T-cell (primary cell): Measurements from ENCODE around the gene COPS9. TPM values are rescaled to one million over a fixed set of nuclear protein-coding genes. Genes with fewer than 3 reads are reported as not detected.

Experiments
- ATAC-seq, 4 experiments: fragments of 200-7000 bp in 3 of 4; fragments of 150-1000 bp in 1 of 4; cut with Tn5 transposase; replicated peaks in 1 of 4; 1 replicate in 3 of 4; 2 replicates in 1 of 4; pipeline ENCODE4 v1.10.0; 2021; ENCODE audit warnings: moderate library complexity in 3 of 4, mild to moderate bottlenecking in 2 of 4, moderate number of reproducible peaks in 1 of 4
- CTCF ChIA-PET, 2 donors: fragments of 300-600 bp; sonication (Branson Sonifier 250); formaldehyde crosslinking; loops; one replicate each; lab custom pipeline; 2022; ENCODE audit warnings: antibody characterized with exemption in 2 of 2; lab: Charles Lee
- POLR2A ChIA-PET, 2 donors: fragments of 300-600 bp; sonication (Branson Sonifier 250); formaldehyde crosslinking; loops; one replicate each; lab custom pipeline; 2022; ENCODE audit warnings: antibody characterized with exemption in 2 of 2; lab: Charles Lee
- DNase-seq, 35 experiments: peaks; one replicate each; pipeline versions ENCODE4 v3.0.0 to v3.0.0-alpha.2; 2013 to 2023
- H3K27ac ChIP-seq: one replicate; pipeline ENCODE4 v1.5.1; 2013; ENCODE audit warnings: low read length
- H3K27me3 ChIP-seq, 2 experiments: replicated peaks in 1 of 2; 1 replicate in 1 of 2; 2 replicates in 1 of 2; pipeline versions ENCODE4 v1.6.1 to v1.7.0; 2013; ENCODE audit warnings: low read length in 1 of 2, mixed read lengths in 1 of 2; ENCODE audit not compliant: control insufficient read depth in 2 of 2, insufficient read depth in 2 of 2; ENCODE audit errors: extremely low read depth in 1 of 2
- H3K36me3 ChIP-seq, 2 donors: 1 replicate in 1 of 2; 2 replicates in 1 of 2; pipeline versions ENCODE4 v1.6.1 to v1.7.0; 2013; ENCODE audit warnings: low read length in 1 of 2; ENCODE audit not compliant: control insufficient read depth in 2 of 2, insufficient read depth in 1 of 2; ENCODE audit errors: extremely low read depth in 1 of 2
- H3K4me1 ChIP-seq, 2 experiments: 1 replicate in 1 of 2; 2 replicates in 1 of 2; pipeline versions ENCODE4 v1.6.1 to v1.7.0; 2013; ENCODE audit warnings: low read length in 2 of 2, mixed read lengths in 1 of 2; ENCODE audit not compliant: insufficient read depth in 2 of 2, control insufficient read depth in 1 of 2; ENCODE audit errors: extremely low read depth in 1 of 2
- H3K4me3 ChIP-seq, 2 donors: 1 replicate in 1 of 2; 2 replicates in 1 of 2; pipeline versions ENCODE4 v1.5.1 to v1.7.0; 2013; ENCODE audit warnings: mild to moderate bottlenecking in 2 of 2, low read length in 1 of 2, moderate library complexity in 1 of 2; ENCODE audit not compliant: control insufficient read depth in 1 of 2; ENCODE audit errors: extremely low read depth in 1 of 2
- H3K9me3 ChIP-seq: 2 replicates; pipeline ENCODE4 v1.7.0; 2013
- H3K27ac Mint-ChIP-seq, 2 donors: one replicate each; pipeline ENCODE4 v1.8.0; 2020 to 2021; ENCODE audit warnings: mild to moderate bottlenecking in 2 of 2, mixed read lengths in 2 of 2
- H3K27me3 Mint-ChIP-seq, 2 donors: one replicate each; pipeline ENCODE4 v1.8.0; 2021 to 2022; ENCODE audit warnings: mixed read lengths in 2 of 2
- H3K36me3 Mint-ChIP-seq: one replicate; pipeline ENCODE4 v1.8.0; 2021; ENCODE audit warnings: mixed read lengths
- H3K4me1 Mint-ChIP-seq, 3 donors: one replicate each; pipeline ENCODE4 v1.8.0; 2020 to 2022; ENCODE audit warnings: mixed read lengths in 3 of 3, mild to moderate bottlenecking in 1 of 3
- H3K4me3 Mint-ChIP-seq, 3 donors: one replicate each; pipeline ENCODE4 v1.8.0; 2020 to 2022; ENCODE audit warnings: mild to moderate bottlenecking in 3 of 3, mixed read lengths in 3 of 3, moderate library complexity in 3 of 3
- H3K9me3 Mint-ChIP-seq, 3 donors: one replicate each; pipeline ENCODE4 v1.8.0; 2020 to 2022; ENCODE audit warnings: mixed read lengths in 3 of 3
- WGBS: methylation state at CpG from one replicate; pipeline ENCODE4 v1.1.5; 2013; ENCODE audit warnings: missing lambda C conversion rate; ENCODE audit not compliant: insufficient coverage; 5-methylcytosine and 5-hydroxymethylcytosine counted together
- total RNA-seq, 35 experiments: library from RNA in 6 of 35; stranded (reverse) in 6 of 35; fragments of 120-200 nt in 1 of 35; gene quantifications; one replicate each; pipeline versions ENCODE4 v1.2.1 to v1.2.4 and lab custom pipeline; 2013 to 2026

COPS9 gene
- total RNA-seq, 5 donors from 2014 or later (not counting 1 experiment from before 2014, with no cell fraction given) = 66.3 to 96.2 (median 85.4) TPM

DNA sequence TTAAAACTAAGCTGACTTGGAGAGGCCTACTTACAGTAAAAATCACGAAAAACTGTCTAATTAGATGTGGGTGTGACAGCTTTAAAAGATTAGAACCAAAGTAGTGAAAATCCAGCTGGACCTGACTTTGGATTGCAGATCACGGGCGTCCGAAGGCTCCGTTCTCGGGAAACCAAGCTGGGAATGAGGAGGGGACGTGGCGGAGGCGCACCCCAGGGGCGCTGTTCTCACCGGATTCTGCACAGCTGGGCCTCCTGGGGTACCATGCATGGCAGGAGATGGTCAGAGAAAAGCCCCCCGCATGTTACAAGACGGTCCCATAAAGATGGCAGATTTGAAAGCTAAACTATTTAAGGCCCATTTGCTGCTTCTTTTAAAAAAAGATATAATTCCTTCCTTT, 9.4 kb upstream of the COPS9 start:
- Mint-ChIP-seq H3K4me3 (no peak overlapping the region), H3K27ac (no peak overlapping the region), H3K27me3 (peaks cover 6 to 9% of the 10 kb centered on the region in 2 donors), H3K9me3 (no peaks in the 10 kb centered on the region), H3K36me3 (no peaks in the 10 kb centered on the region), H3K4me1 (peaks cover 0 to 2% (median 1%) of the 10 kb centered on the region in 3 donors)
- ATAC-seq (no peak), DNase-seq (no peak)
- Histone ChIP-seq H3K9me3 (no peaks in the 10 kb centered on the region), H3K4me3 (no peak overlapping the region), H3K27ac (no peak overlapping the region), H3K4me1 (peaks cover 0 to 10% of the 10 kb centered on the region in 2 experiments), H3K36me3 (no peaks in the 10 kb centered on the region), H3K27me3 (peaks cover 0 to 51% of the 10 kb centered on the region in 2 experiments)
- ChIA-PET POLR2A (no interaction called here), CTCF (interaction anchor here (0.8 to 1.8 kb wide), 4 partner anchors 82 to 1114 kb away, joined by 3 to 9 read pairs (median 4); no protein-coding TSS in a partner anchor)
- WGBS = 76% methylated on average over 7 of the region's 13 CpGs

DNA sequence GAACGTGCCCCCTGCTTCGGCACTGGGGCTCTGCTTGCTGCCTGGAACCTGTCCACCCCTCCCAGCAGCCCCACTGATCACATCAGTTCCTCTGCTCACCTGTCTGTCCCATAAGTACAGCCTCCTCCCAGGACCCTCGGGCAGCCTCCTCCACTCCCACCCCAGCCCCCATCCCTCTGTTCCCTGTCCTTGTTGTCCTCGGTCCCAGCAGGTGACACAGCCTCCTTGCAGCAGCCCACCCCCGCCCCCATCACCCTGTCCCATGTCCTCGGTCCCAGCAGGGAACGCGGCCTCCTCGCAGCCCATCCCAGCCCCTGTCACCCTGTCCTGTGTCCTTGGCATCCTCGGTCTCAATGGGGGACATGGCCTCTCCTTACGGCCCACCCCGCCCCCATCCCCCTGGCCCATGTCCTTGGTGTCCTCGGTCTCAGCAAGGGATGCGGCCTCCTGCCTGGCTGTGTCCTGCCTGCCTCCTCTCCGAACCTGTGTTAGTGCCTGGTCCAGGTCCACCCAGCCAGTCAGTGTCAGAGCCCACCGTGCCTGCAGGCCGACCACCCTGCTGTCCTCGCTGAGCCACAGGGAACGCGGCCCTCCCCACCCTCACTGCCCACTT, 8.7 kb upstream of the COPS9 start:
- Mint-ChIP-seq H3K27ac (no peak overlapping the region), H3K9me3 (no peaks in the 10 kb centered on the region), H3K27me3 (peaks cover 5 to 6% of the 10 kb centered on the region in 2 donors), H3K4me1 (peaks cover 0 to 2% (median 1%) of the 10 kb centered on the region in 3 donors), H3K4me3 (no peak overlapping the region), H3K36me3 (no peaks in the 10 kb centered on the region)
- Histone ChIP-seq H3K36me3 (no peaks in the 10 kb centered on the region), H3K27me3 (peaks cover 0 to 44% of the 10 kb centered on the region in 2 experiments), H3K4me3 (no peak overlapping the region), H3K27ac (no peak overlapping the region), H3K4me1 (peaks cover 0 to 8% of the 10 kb centered on the region in 2 experiments), H3K9me3 (no peaks in the 10 kb centered on the region)
- CTCF ChIA-PET = interaction anchor here (1.8 to 4.2 kb wide), 3 partner anchors 81 to 84 kb away, joined by 4 to 41 read pairs (median 20); no protein-coding TSS in a partner anchor
- no peak for DNase-seq
- POLR2A ChIA-PET = no interaction called here
- no peak for ATAC-seq
- 73% methylated on average over 17 of the region's 20 CpGs for WGBS

DNA sequence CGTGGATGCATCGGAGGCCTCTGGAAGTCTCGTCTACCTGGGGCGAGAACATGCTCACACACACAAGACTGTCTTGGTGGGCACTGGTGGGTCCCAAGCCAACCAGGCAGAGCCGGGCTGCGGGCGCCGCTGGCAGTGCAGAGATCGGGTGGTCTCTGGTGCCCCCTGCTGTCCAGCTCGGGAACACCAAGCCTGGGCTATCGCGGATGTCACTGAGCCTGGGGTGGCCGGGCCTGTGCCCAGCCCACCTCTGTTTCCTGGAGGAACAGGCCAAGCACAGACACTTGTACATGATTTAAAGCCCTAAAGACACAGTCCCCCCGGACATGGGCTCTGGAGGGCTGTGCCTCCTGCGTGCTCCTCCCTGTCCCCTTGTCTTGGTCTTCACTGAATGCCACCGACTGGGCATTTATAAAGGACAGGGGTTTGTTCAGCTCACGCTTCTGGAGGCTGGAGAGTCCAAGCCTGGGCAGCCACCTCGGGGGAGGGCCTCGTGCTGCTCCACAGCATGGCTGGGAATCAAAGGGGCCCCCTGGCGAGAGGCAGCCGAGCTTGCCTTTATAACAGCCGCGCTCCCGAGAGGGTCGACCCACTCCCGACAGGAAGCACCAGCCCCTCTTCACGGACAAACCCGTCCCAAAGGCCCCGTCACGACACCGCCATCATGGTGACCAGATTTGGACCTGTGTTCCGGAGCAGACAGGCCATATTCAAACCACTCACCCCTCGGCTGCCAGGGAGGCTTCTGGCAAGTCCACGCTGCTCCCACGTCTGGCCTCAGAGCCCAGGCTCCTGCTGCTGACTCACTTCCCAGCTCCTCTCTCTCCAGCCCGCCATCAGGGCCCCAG, 7.9 kb upstream of the COPS9 start:
- CTCF ChIA-PET = interaction anchor here (0.6 to 4.2 kb wide), 7 partner anchors 9 to 763 kb away, joined by 3 to 41 read pairs (median 3); no protein-coding TSS in a partner anchor
- no peaks in the 10 kb centered on the region for H3K36me3 ChIP-seq
- no peak overlapping the region for H3K4me3 Mint-ChIP-seq

GRCh38 chr2:240143276-240143675, 7.2 kb upstream of the COPS9 start:
- Histone ChIP-seq H3K4me1 (peaks cover 0 to 8% of the 10 kb centered on the region in 2 experiments), H3K4me3 (no peak overlapping the region), H3K27ac (no peak overlapping the region), H3K36me3 (no peaks in the 10 kb centered on the region), H3K27me3 (peaks cover 0 to 36% of the 10 kb centered on the region in 2 experiments), H3K9me3 (no peaks in the 10 kb centered on the region)
- DNase-seq (no peak), ATAC-seq (peak in 1 of 4 experiments; percentile 19)
- H3K9me3 Mint-ChIP-seq = no peaks in the 10 kb centered on the region
- ChIA-PET CTCF (interaction anchor here (0.6 to 4.2 kb wide), 7 partner anchors 9 to 762 kb away, joined by 3 to 41 read pairs (median 3); no protein-coding TSS in a partner anchor), POLR2A (no interaction called here)
- H3K27me3 Mint-ChIP-seq = peaks cover 4 to 6% of the 10 kb centered on the region in 2 donors
- peaks cover 0 to 2% (median 1%) of the 10 kb centered on the region in 3 donors for H3K4me1 Mint-ChIP-seq
- H3K36me3 Mint-ChIP-seq = no peaks in the 10 kb centered on the region
- WGBS = 72% methylated on average over 6 of the region's 6 CpGs
- H3K27ac Mint-ChIP-seq = no peak overlapping the region
- H3K4me3 Mint-ChIP-seq = no peak overlapping the region

More for the DNA sequence above, 7.9 kb upstream of the COPS9 start:
- 40% methylated on average over 34 of the region's 36 CpGs for WGBS
- H3K27ac ChIP-seq = no peak overlapping the region
- Mint-ChIP-seq H3K4me1 (peaks cover 0 to 2% (median 1%) of the 10 kb centered on the region in 3 donors), H3K27me3 (peaks cover 4 to 6% of the 10 kb centered on the region in 2 donors), H3K9me3 (no peaks in the 10 kb centered on the region), H3K36me3 (no peaks in the 10 kb centered on the region), H3K27ac (no peak overlapping the region)
- ATAC-seq (peak; percentile 91 to 98 (median 94)), DNase-seq (peak; percentile 41 to 87 (median 75))
- H3K4me3 ChIP-seq = no peak overlapping the region
- POLR2A ChIA-PET = no interaction called here
- H3K27me3 ChIP-seq = peaks cover 0 to 40% of the 10 kb centered on the region in 2 experiments
- peaks cover 0 to 8% of the 10 kb centered on the region in 2 experiments for H3K4me1 ChIP-seq
- no peaks in the 10 kb centered on the region for H3K9me3 ChIP-seq

- H3K4me1 ChIP-seq = peaks cover 0 to 8% of the 10 kb centered on the region in 2 experiments
- H3K4me3 ChIP-seq = no peak overlapping the region
- H3K9me3 ChIP-seq = no peaks in the 10 kb centered on the region
- ChIA-PET POLR2A (no interaction called here), CTCF (interaction anchor here (0.6 to 4.2 kb wide), 6 partner anchors 10 to 84 kb away, joined by 3 to 41 read pairs (median 4); no protein-coding TSS in a partner anchor)
- peaks cover 0 to 4% (median 2%) of the 10 kb centered on the region in 3 donors for H3K4me1 Mint-ChIP-seq
- peaks cover 0 to 35% of the 10 kb centered on the region in 2 experiments for H3K27me3 ChIP-seq
- H3K27ac Mint-ChIP-seq = no peak overlapping the region
- no peaks in the 10 kb centered on the region for H3K36me3 ChIP-seq
- no peaks in the 10 kb centered on the region for H3K9me3 Mint-ChIP-seq
- 85% methylated on average over 2 of the region's 5 CpGs for WGBS
- peaks cover 4 to 6% of the 10 kb centered on the region in 2 donors for H3K27me3 Mint-ChIP-seq
- no peak overlapping the region for H3K27ac ChIP-seq
- no peaks in the 10 kb centered on the region for H3K36me3 Mint-ChIP-seq
- H3K4me3 Mint-ChIP-seq = no peak overlapping the region
- ATAC-seq (no peak), DNase-seq (no peak)
Observed at GRCh38 chr2:240142859-240143258, 6.8 kb upstream of the COPS9 start.

GRCh38 chr2:240142256-240142775, 6.2 kb upstream of the COPS9 start:
- CTCF ChIA-PET = interaction anchor here (0.6 to 4.2 kb wide), 5 partner anchors 10 to 83 kb away, joined by 3 to 41 read pairs (median 3); no protein-coding TSS in a partner anchor
- Histone ChIP-seq H3K27me3 (peaks cover 0 to 35% of the 10 kb centered on the region in 2 experiments), H3K4me3 (no peak overlapping the region), H3K9me3 (no peaks in the 10 kb centered on the region), H3K27ac (no peak overlapping the region), H3K36me3 (no peaks in the 10 kb centered on the region), H3K4me1 (peaks cover 0 to 11% of the 10 kb centered on the region in 2 experiments)
- Mint-ChIP-seq H3K4me3 (no peak overlapping the region), H3K9me3 (no peaks in the 10 kb centered on the region), H3K27ac (no peak overlapping the region), H3K36me3 (no peaks in the 10 kb centered on the region), H3K4me1 (peaks cover 1 to 6% (median 2%) of the 10 kb centered on the region in 3 donors), H3K27me3 (peaks cover 4 to 6% of the 10 kb centered on the region in 2 donors)
- DNase-seq (no peak), ATAC-seq (no peak)
- POLR2A ChIA-PET = no interaction called here
- WGBS = 92% methylated on average over 6 of the region's 16 CpGs
